HG02884 (cell line): Measurements from ENCODE around the gene DNM2.

Experiments used
- ATAC-seq: cut with Tn5 transposase; IDR thresholded peaks from one replicate; pipeline ENCODE4 v1.9.1; 2021; ENCODE audit warnings: mild to moderate bottlenecking, moderate library complexity; ENCODE audit not compliant: unreplicated experiment

The DNM2 gene

DNA sequence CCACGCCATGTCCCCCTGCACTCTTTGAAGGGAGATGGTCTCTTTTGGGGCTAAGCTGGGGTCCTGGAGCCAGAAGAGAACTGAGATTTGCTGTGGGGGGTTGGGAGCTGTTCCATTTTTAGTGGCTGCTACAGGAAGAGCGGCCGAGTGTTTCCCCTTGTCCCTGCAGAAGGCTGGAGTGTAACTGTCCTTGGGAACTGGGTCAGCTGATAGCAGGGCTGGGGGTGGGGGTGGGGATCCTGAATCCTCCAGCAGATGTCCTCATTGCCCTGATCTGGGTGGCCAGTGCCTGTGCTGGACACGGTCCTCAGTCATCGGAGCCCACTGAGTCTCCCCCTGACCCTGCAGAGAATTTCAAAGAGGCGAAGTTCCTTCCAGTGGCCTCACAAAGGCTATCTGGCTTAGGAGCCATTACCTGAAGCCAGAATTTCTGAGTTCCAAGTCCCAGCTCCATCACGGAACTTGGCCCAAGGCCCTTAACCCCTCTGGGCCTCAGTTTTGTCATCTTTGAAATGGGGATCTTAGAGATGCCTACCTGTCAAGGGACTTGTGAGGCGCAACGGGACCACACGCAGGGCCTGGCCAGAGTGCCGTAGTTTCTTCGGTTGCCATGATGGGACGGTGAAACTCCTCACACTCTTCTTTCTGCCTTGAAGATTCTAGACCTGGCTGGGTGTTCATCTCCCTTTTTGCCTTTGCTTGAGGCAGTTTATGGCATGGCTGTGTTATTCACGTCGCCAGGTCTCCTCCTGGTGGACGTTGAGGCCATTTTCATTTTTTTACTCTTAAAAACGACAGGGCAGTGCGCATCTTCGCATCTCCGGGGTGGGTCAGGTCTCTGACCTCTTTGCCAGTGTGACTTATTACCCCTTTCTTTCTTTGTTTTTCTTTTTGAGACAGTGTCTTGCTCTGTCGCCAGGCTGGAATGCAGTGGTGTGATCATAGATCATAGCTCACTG lies 51.9 kb downstream of the DNM2 start:
- ATAC-seq = no peak

- no peak for ATAC-seq
These were observed 56.1 kb downstream of the DNM2 start for GRCh38 chr19:10773969-10774368.

DNA sequence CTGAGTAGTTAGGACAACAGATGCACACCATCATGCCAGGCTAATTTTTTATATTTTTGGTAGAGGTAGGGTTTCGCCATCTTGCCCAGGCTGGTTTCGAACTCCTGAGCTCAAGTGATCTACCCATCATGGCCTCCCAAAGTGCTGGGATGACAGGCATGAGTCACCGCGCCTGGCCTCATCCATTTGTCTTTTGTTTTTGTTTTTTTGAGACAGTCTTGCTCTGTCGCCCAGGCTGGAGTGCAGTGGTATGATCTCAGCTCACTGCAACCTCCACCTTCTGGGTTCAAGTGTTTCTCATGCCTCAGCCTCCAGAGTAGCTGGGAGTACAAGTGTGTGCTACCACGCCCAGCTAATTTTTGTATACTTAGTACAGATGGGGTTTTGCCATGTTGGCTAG lies 57.0 kb downstream of the DNM2 start:
- ATAC-seq = no peak

GRCh38 chr19:10776900-10777650 lies 59.2 kb downstream of the DNM2 start:
- no peak for ATAC-seq

GRCh38 chr19:10780368-10780767 lies 62.5 kb downstream of the DNM2 start:
- ATAC-seq = no peak

DNA sequence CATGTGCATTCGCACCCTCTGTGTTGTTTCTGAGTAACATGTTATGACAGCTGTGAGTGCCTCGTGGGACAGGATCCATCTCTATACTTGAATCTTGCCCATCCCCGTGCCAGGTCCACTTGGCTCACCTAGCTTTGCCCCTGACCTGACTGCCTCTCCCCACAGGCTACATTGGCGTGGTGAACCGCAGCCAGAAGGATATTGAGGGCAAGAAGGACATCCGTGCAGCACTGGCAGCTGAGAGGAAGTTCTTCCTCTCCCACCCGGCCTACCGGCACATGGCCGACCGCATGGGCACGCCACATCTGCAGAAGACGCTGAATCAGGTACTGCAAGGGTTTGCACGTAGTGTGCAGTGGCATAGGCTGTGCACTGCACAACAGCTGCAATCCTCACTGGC lies 64.9 kb downstream of the DNM2 start:
- ATAC-seq = no peak

DNA sequence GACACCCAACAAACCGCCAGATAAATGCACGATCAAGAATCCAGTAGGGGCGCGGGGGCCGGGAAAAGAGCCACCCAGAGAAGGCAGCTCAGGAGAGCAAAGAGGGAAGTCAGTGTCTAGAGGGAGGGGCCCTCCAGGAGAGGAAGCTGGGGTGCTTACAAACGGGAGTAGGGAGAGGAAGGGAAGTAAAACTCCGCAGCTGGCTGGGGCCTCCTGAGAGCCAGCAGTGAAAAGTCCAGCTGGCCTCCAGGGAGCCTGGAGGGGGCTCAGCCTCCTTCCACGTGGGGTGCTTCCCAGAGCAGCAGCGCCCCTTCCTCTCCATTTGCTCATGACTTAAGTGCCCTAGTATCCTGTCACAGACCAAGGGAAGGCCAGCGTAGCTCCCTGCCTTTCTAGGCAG lies 66.4 kb downstream of the DNM2 start:
- ATAC-seq = no peak

DNA sequence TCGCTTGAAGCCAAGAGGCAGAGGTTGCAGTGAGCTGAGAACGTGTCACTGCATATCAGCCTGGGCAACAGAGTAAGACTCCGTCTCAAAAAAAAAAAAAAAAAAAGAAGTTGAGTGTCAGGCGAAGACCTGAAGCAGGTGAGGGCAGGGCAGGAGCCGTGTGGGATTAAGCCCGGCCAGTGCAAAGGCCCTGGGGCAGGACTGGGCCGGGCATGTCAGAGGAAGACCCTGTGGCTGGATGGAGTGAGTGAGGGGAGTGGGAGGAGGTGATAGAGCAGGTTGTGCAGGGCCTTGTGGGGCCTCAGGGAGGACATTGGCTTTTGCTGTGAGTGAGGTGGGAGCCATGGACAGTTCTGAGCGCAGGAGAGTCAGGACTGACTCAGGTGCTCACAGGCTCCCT lies 70.3 kb downstream of the DNM2 start:
- ATAC-seq = no peak

- ATAC-seq = no peak
These were observed 72.0 kb downstream of the DNM2 start for GRCh38 chr19:10789866-10790265.

- ATAC-seq = no peak
These were observed 78.8 kb downstream of the DNM2 start for GRCh38 chr19:10796653-10797052.

DNA sequence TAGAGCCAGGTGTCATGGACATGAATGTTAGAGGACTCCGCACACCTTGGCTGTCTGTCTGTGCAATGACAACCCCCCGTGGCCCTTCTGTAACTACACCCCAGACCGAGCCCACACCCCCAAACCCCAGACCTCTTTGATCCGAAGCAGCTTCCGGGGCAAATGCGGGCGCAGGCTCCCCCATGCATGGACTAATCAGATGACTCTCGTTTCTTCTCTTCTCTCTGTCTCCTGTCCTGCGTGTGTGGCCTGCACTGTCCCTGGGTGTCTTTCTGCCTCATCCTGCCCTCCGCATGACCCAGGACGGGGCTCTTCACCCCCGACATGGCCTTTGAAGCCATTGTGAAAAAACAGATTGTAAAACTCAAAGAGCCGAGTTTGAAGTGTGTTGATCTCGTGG lies 79.2 kb downstream of the DNM2 start:
- no peak for ATAC-seq

DNA sequence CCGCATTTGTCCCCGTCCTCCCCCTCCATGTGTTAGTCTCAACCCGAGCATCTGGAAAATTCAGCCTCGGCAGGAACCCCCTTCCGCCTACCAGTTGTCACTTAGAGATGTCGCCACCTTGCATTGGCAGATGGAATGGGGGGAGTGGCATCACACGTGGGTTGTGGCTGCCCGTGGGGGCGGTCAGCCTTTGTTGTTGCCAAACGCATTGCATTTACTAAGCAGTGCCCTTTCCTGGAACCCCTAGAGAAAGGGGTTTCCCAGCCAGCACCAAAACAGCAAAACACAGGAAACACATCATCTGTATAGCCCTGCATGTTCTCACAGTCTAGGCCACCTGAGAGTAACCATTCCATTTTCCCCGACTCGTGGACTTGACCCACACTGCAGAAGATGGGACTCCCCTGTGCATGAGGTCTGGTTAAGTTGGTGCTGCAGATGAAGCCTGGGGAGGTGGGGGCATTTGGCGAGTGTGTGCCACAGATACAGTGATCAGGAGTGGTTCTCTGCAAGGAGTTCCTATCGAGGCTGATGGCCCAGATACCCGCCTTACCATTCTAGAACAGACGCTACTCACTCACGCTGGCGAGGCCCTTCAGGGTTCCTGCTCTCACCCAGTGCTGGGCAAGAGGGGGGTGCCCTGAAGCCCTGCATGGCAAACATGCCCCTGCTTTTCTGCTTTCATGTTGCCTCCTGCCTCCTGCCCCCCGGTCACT lies 79.8 kb downstream of the DNM2 start:
- no peak for ATAC-seq

DNA sequence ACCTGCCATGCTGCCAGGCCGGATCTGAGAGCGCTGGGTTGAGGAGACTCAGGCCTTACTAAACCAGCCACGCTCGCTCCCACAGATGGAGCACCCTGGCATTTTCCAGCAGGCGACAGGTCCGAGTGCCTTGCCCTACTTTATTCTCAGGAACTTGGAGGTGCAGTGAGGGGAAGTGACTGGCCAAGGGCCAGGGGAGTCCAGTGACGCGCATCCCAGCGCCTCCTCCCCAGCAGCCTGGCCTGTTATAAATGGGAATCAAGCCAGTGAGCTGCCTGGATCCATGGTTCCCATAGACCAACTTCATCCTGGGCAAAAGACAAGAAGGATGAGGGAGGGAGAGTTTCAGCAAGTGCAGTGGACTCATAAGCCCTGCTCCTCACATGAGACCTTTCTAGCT lies 82.6 kb downstream of the DNM2 start:
- no peak for ATAC-seq

GRCh38 chr19:10802479-10802878 lies 84.6 kb downstream of the DNM2 start:
- ATAC-seq = no peak

- ATAC-seq = no peak
These were observed 85.4 kb downstream of the DNM2 start for GRCh38 chr19:10803252-10803651.

- no peak for ATAC-seq
These were observed 87.3 kb downstream of the DNM2 start for GRCh38 chr19:10805065-10805757.

- no peak for ATAC-seq
These were observed 87.9 kb downstream of the DNM2 start for GRCh38 chr19:10805758-10806247.

GRCh38 chr19:10808937-10809649 lies 91.2 kb downstream of the DNM2 start:
- no peak for ATAC-seq

GRCh38 chr19:10809651-10810285 lies 91.9 kb downstream of the DNM2 start:
- no peak for ATAC-seq
